ENCODE measurements around the gene FREM1. TPM values are rescaled to one million over a fixed set of nuclear protein-coding genes. Genes with fewer than 3 reads are reported as not detected.
A peak's percentile ranks its signal among the peaks of the same experiment; 100 is the strongest.

FREM1 gene
- polyA plus RNA-seq, 1 donor: 20.2 TPM

GRCh38 chr9:14702200-14702720 lies 208.0 kb downstream of the FREM1 start:
- no peak for DNase-seq

- peak; percentile 63 for DNase-seq
Measured at GRCh38 chr9:14693251-14693861, 216.9 kb downstream of the FREM1 start, which contains the start of gene ZDHHC21. ZDHHC21 (minus strand) TSS chr9:14693432; CDS start chr9:14674340, 19,092 bp downstream.

- DNase-seq: peak; percentile 43
Measured at GRCh38 chr9:14692470-14693250, 217.6 kb downstream of the FREM1 start.

GRCh38 chr9:14690948-14691730 lies 219.1 kb downstream of the FREM1 start:
- no peak for DNase-seq

- DNase-seq: no peak
Measured at GRCh38 chr9:14687042-14687719, 223.0 kb downstream of the FREM1 start.

GRCh38 chr9:14686168-14686567 lies 224.1 kb downstream of the FREM1 start:
- DNase-seq: no peak

Other genes with a start within 250 kb of the FREM1 start
- gene ZDHHC21, start 217.0 kb downstream of the FREM1 start, polyA plus RNA-seq (ENCODE audit: insufficient read length): 11.6 TPM
- not detected for gene CER1, start 187.7 kb downstream of the FREM1 start, polyA plus RNA-seq (ENCODE audit: insufficient read length)